Measurements from ENCODE around the gene MSS51.

DNA sequence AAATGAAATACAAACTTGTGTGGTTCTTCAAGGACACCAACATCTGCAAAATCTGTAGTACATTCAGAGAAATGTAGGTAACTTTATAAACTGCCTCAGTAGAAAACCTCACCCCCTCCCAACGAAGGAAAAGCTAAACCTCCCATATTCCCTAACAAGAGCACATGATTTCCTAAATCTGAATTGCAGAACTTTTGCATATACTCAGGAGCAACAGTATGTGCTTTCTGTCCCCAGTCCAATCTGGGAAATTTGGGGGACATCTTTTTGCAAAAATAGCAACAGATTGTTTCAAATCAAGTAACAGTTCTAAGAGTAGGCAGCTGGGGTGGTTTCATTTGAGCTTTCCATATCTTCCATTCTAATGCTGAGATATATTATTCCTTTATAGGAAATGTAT lies 15.8 kb upstream of the MSS51 start:
- no peak for TF ChIP-seq SP1 (IDR thresholded peaks at IDR 0.05)
- TF ChIP-seq, protein P1, sequence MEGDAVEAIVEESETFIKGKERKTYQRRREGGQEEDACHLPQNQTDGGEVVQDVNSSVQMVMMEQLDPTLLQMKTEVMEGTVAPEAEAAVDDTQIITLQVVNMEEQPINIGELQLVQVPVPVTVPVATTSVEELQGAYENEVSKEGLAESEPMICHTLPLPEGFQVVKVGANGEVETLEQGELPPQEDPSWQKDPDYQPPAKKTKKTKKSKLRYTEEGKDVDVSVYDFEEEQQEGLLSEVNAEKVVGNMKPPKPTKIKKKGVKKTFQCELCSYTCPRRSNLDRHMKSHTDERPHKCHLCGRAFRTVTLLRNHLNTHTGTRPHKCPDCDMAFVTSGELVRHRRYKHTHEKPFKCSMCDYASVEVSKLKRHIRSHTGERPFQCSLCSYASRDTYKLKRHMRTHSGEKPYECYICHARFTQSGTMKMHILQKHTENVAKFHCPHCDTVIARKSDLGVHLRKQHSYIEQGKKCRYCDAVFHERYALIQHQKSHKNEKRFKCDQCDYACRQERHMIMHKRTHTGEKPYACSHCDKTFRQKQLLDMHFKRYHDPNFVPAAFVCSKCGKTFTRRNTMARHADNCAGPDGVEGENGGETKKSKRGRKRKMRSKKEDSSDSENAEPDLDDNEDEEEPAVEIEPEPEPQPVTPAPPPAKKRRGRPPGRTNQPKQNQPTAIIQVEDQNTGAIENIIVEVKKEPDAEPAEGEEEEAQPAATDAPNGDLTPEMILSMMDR (IDR thresholded peaks at IDR 0.05; ENCODE audit: low read depth, low read length, missing input control): no peak
- no peak for TF ChIP-seq GABPA (IDR thresholded peaks at IDR 0.05 in 1 of 2, conservative IDR thresholded peaks at IDR 0.05 in 1 of 2)
- TF ChIP-seq TAF1 (conservative IDR thresholded peaks at IDR 0.05): no peak
- TF ChIP-seq, protein P2, sequence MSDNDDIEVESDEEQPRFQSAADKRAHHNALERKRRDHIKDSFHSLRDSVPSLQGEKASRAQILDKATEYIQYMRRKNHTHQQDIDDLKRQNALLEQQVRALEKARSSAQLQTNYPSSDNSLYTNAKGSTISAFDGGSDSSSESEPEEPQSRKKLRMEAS (IDR thresholded peaks at IDR 0.05): no peak

All from liver (tissue), 3 donors.